Kidney epithelial cell (primary cell): ENCODE results near the gene PROCA1. TPM values are rescaled to one million over a fixed set of nuclear protein-coding genes. Genes with fewer than 3 reads are reported as not detected.

Experiments
- DNase-seq: peaks from one replicate; pipeline ENCODE4 v3.0.0-alpha.2; 2010; ENCODE audit warnings: low read depth
- H3K27me3 ChIP-seq: 2 replicates; pipeline ENCODE4 v1.6.0; 2011; ENCODE audit warnings: low read length; ENCODE audit not compliant: control insufficient read depth, insufficient read depth
- H3K36me3 ChIP-seq: 2 replicates; pipeline ENCODE4 v1.5.1; 2011; ENCODE audit warnings: low read length; ENCODE audit not compliant: control insufficient read depth, insufficient read depth
- H3K4me3 ChIP-seq: 2 replicates; pipeline ENCODE4 v1.5.1; 2011; ENCODE audit warnings: low read depth, mild to moderate bottlenecking, control low read depth, low read length
- total RNA-seq: library from RNA; depleted of rRNA; stranded (reverse); fragments of >200 nt; gene quantifications from 2 replicates; pipeline ENCODE4 v1.2.3, GENCODE V29; 2015
- TF ChIP-seq, protein P1 (sequence below): IDR thresholded peaks from 2 replicates; pipeline ENCODE4 v1.5.1; 2011; ENCODE audit warnings: mild to moderate bottlenecking, moderate library complexity, low read length, control low read depth, inconsistent platforms; ENCODE audit not compliant: insufficient read depth, poor library complexity, severe bottlenecking

PROCA1 gene
- total RNA-seq, 1 donor from 2014 or later, result 0.58 TPM

- no peak overlapping the region for H3K4me3 ChIP-seq
- H3K27me3 ChIP-seq, result no peaks in the 10 kb centered on the region
- TF ChIP-seq, protein P1, sequence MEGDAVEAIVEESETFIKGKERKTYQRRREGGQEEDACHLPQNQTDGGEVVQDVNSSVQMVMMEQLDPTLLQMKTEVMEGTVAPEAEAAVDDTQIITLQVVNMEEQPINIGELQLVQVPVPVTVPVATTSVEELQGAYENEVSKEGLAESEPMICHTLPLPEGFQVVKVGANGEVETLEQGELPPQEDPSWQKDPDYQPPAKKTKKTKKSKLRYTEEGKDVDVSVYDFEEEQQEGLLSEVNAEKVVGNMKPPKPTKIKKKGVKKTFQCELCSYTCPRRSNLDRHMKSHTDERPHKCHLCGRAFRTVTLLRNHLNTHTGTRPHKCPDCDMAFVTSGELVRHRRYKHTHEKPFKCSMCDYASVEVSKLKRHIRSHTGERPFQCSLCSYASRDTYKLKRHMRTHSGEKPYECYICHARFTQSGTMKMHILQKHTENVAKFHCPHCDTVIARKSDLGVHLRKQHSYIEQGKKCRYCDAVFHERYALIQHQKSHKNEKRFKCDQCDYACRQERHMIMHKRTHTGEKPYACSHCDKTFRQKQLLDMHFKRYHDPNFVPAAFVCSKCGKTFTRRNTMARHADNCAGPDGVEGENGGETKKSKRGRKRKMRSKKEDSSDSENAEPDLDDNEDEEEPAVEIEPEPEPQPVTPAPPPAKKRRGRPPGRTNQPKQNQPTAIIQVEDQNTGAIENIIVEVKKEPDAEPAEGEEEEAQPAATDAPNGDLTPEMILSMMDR, result no peak
- peaks cover 4% of the 10 kb centered on the region for H3K36me3 ChIP-seq
- no peak for DNase-seq
These were observed 6.5 kb downstream of the PROCA1 start for GRCh38 chr17:28705074-28705659.

GRCh38 chr17:28704219-28704858 lies 7.3 kb downstream of the PROCA1 start:
- DNase-seq, result no peak
- no peak overlapping the region for H3K4me3 ChIP-seq
- no peaks in the 10 kb centered on the region for H3K27me3 ChIP-seq
- TF ChIP-seq, protein P1, result no peak
- peaks cover 4% of the 10 kb centered on the region for H3K36me3 ChIP-seq

GRCh38 chr17:28703552-28704218 lies 8.0 kb downstream of the PROCA1 start:
- no peaks in the 10 kb centered on the region for H3K27me3 ChIP-seq
- no peak for DNase-seq
- H3K36me3 ChIP-seq, result peaks cover 4% of the 10 kb centered on the region
- TF ChIP-seq, protein P1, result no peak
- H3K4me3 ChIP-seq, result no peak overlapping the region

GRCh38 chr17:28702752-28703150 lies 8.9 kb downstream of the PROCA1 start:
- no peak for DNase-seq
- TF ChIP-seq, protein P1, result no peak
- Histone ChIP-seq H3K36me3 (peaks cover 4% of the 10 kb centered on the region), H3K4me3 (no peak overlapping the region), H3K27me3 (no peaks in the 10 kb centered on the region)

- Histone ChIP-seq H3K4me3 (no peak overlapping the region), H3K36me3 (peaks cover 4% of the 10 kb centered on the region), H3K27me3 (no peaks in the 10 kb centered on the region)
- TF ChIP-seq, protein P1, result no peak
- DNase-seq, result no peak
These were observed 9.5 kb downstream of the PROCA1 start for GRCh38 chr17:28702026-28702751.
